ENCODE data around the gene CELF5.

GRCh38 chr19:3196064-3196932 lies 28.2 kb upstream of the CELF5 start:
- TF ChIP-seq TAF1 (IDR thresholded peaks at IDR 0.05; ENCODE audit: borderline replicate concordance, low read depth, low read length) (no peak), POLR2A (IDR thresholded peaks at IDR 0.05; ENCODE audit: low read depth, low read length) (no peak), POLR2AphosphoS5 (IDR thresholded peaks at IDR 0.05; ENCODE audit: low read depth, low read length) (no peak)
